GM12864 (cell line): ENCODE results near the gene CSHL1.
A peak's percentile ranks its signal among the peaks of the same experiment; 100 is the strongest.
"Not testable (repeated sequence)": the region's sequence is repeated elsewhere in the genome, so short reads cannot be mapped to it uniquely, and the experiment has no call there.

Experiments
- DNase-seq: peaks from one replicate; pipeline ENCODE4 v3.0.0-alpha.2; 2011; ENCODE audit warnings: low read depth
- H3K4me3 ChIP-seq: 2 replicates; pipeline ENCODE4 v1.5.1; 2011; ENCODE audit warnings: mild to moderate bottlenecking, low read depth, low read length, control low read depth
- TF ChIP-seq, protein P1 (sequence below): IDR thresholded peaks from 2 replicates; pipeline ENCODE4 v1.5.1; 2011; ENCODE audit warnings: low read depth, mild to moderate bottlenecking, moderate library complexity, low read length, control low read depth, inconsistent platforms; ENCODE audit errors: missing control alignments

Gene CSHL1

DNA sequence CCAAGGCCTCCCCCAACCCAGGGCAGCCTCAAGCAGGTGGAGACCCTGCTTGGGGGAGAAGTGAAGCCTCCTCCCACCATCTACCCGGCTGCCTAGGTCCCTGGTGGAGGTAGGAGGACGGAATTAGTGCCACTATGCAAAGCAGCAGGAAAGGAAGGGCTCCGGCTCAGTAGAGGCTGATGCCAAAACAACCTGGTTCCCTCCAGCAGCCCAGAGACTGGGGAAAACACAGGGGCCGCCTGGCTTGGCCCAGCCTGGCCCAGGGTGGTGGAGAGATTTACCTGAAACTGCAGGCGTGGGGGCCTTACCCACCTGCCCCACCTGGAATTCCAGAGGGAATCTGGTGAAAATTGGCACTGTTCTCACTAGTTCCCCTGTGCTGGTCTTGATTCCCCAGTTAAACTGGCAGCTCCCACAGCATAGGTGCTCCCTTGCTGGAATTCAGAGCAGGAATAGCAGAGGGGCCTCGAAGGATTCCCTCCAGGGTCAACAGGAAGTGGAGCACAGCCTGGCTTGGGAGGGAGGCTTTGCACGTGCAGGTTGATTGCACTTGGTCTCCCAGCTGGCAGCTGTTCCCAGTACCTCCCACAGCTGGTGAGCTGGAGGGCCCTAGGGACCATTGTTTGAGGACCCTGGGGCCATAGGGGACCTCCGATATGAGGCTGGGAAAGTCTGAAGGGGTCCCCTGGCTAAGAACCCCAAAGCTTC, 16.6 kb upstream of the CSHL1 start:
- no peak overlapping the region for H3K4me3 ChIP-seq
- no peak for DNase-seq
- TF ChIP-seq, protein P1, sequence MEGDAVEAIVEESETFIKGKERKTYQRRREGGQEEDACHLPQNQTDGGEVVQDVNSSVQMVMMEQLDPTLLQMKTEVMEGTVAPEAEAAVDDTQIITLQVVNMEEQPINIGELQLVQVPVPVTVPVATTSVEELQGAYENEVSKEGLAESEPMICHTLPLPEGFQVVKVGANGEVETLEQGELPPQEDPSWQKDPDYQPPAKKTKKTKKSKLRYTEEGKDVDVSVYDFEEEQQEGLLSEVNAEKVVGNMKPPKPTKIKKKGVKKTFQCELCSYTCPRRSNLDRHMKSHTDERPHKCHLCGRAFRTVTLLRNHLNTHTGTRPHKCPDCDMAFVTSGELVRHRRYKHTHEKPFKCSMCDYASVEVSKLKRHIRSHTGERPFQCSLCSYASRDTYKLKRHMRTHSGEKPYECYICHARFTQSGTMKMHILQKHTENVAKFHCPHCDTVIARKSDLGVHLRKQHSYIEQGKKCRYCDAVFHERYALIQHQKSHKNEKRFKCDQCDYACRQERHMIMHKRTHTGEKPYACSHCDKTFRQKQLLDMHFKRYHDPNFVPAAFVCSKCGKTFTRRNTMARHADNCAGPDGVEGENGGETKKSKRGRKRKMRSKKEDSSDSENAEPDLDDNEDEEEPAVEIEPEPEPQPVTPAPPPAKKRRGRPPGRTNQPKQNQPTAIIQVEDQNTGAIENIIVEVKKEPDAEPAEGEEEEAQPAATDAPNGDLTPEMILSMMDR, result no peak

DNA sequence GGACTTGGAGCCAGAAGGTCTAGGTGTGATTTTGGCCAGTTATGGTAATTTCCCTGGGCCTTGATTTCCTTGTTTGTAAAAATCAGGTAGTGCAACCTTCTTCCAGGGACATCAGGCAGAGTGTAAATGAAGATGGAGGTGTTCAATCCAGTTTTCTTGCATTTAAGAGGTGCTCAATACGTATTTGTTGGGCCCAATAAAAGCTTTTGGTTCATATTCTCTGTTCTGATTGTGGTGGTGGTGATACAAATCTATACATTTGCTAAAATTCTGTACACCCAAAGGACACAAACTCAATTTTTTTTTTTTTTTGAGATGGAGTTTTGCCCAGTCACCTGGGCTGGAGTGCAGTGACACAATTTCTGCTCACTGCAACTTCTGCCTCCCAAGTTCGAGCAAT, 15.1 kb upstream of the CSHL1 start:
- no peak for DNase-seq
- TF ChIP-seq, protein P1, result no peak
- H3K4me3 ChIP-seq, result no peak overlapping the region

DNA sequence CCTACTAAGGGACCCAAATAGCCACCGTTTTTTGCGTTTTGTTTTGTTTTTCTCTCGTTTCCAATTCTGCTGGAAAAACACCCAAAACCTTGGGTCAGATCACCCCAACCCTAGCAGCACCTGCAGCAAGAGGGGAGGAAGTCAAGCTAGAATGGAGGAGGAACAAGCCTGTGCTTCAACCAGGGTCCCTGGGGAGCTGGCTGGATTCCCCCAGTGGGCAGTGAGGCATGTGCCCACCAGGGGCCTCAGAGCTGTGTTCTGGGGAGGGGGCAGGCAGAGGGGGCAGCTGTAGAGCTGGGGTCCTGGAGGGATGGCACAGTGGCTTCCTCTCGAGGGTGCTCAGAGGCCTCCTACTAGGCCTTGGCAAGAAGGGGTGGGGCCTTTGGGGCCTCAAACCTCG, 14.6 kb upstream of the CSHL1 start:
- TF ChIP-seq, protein P1, result no peak
- no peak overlapping the region for H3K4me3 ChIP-seq
- DNase-seq, result no peak

DNA sequence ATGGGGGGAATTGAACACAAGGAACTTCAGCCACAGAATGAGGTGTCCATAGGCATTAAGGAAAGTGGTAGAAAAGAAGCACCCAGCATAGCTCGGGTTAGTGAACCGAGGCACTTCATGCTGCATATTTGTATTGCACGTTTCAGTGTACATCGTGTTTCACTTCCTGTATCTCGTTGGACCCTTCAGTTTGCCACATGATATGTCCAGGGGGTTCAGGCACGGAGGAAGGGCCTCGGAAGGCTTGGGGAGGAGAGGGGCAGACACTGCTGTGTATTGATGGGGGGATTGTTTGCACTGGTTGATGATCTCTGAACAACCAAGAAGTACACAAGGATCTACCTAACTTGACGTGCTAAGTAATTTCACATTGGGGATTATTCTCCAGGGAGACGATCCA, 11.3 kb upstream of the CSHL1 start:
- not testable (repeated sequence) for H3K4me3 ChIP-seq, DNase-seq

DNA sequence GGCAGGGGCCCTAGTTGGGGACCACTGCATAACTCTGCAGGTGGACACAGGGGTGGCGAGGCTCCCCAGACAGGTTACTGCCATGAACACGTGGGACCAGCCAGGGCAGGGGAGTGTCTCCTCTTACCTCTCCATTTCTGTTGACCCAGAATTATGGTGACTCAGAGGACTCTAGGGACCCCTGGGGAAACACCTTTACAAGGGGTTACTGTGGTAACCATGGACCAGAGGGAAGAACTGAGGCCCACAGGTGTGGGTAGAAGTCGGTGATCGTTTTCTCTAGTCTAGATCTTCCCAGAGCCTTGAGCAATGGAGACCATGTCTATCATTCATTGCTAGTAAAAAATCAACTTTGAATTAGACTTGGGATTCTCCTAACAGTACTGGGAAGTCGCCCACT, 9.7 kb upstream of the CSHL1 start:
- H3K4me3 ChIP-seq, DNase-seq: not testable (repeated sequence)

DNA sequence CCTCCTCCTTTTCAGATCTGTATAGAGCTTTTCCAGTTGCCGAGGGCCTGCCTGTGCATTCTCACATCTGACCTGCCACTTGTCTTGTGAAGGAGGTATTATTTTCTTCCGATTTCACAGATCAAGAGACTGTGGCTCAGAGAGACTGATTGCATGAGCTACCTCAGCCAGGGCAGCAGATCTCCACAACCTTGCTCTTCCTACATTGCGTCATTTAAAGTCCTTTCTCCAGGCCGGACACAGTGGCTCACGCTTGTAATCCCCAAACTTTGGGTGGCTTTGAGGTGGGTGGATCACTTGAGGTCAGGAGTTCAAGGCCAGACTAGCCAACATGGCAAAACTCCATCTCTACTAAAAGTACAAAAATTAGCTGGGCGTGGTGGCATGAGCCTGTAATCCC, 9.0 kb upstream of the CSHL1 start:
- not testable (repeated sequence) for H3K4me3 ChIP-seq, DNase-seq

DNA sequence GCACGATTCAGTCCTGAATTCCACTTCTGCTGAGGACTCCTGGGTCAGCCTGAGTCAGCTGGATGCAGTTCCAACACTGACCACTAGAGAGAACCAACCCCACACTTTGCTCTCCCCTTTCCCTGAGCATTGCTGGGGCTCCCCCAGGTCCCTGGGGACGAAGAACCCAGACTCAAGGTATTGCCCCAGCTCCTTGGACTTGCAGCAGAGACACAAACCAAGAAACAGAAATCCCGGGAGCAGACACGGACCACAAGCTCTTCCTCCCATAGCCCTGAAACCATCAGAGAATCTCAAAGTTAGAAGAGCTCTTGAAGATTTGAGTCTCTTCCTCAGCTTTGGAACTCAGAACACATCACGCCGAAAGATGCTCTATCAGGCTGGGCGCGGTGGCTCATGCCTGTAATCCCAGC, 8.3 kb upstream of the CSHL1 start:
- H3K4me3 ChIP-seq, result no peak overlapping the region
- TF ChIP-seq, protein P1, result peak; percentile 99
- DNase-seq, result peak; percentile 54

DNA sequence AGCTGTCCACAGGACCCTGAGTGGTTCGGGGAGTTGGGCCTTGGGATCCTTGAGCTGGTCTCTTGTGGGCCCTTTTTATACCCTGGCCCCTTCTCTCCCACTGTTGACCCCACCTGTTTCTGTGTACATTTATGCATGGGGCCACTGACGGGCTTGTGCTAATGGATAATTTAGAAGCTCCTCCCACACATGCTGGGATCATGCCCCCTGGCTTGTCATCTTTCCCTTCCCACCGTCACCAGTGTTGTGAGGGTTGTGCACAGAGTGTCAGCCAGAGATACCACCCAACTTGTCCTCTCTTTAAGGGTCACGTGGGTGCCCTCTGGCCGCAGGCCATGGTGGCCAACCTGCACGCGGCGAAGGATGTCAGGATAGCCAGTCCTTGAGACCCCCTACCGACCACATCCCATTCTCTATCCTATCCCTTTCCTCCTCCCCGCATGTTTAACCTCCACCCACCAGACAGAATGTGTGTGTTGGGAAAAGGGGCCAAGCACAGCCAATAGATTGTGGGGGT, 7.8 kb upstream of the CSHL1 start, which contains the start of gene GH1:
Gene GH1, minus strand, starts transcription at position 51 of the 517 bp plus-strand sequence. CDS start 63 bp downstream, outside the sequence.
- not testable (repeated sequence) for H3K4me3 ChIP-seq, DNase-seq

DNA sequence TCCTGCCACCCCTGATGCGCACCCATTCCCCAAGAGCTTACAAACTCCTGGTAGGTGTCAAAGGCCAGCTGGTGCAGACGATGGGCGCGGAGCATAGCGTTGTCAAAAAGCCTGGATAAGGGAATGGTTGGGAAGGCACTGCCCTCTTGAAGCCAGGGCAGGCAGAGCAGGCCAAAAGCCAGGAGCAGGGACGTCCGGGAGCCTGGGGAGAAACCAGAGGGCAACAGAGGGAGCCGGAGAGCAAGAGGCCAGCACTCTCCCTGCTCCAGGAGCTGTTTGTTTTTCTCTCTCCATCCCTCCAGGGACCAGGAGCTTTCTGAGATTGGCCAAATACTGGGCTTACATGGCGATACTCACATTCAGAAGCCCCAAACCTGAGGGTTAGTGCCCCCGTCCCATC, 7.2 kb upstream of the CSHL1 start:
- H3K4me3 ChIP-seq, result no peak overlapping the region
- TF ChIP-seq, protein P1, result no peak
- no peak for DNase-seq
